ENCODE data around the gene SH3BGRL. TPM values are rescaled to one million over a fixed set of nuclear protein-coding genes. Genes with fewer than 3 reads are reported as not detected.
A peak's percentile ranks its signal among the peaks of the same experiment; 100 is the strongest.

Gene SH3BGRL
- total RNA-seq, 1 donor from 2014 or later = 117 TPM

DNA sequence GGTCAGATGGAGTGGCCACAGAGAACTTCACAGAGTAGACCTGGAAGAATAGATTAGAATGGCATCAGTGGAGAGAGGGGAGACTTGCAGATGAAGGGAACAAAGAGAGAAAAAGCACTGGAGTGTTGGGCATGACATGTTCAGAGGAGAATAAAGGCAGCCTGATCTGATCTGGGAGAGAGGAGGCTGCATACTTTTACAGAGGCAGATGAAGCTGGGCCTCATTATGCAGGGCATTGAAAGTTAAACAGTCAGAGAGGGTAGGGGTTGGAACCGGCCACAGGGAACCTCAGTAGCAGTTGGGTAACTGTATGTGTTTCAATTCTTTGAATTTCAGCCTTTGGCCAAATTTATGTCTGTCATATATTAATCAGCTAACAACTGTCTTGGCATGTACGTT is 61.2 kb downstream of the SH3BGRL start:
- CTCF ChIA-PET = no interaction called here
- DNase-seq = no peak
- TF ChIP-seq, protein P1, sequence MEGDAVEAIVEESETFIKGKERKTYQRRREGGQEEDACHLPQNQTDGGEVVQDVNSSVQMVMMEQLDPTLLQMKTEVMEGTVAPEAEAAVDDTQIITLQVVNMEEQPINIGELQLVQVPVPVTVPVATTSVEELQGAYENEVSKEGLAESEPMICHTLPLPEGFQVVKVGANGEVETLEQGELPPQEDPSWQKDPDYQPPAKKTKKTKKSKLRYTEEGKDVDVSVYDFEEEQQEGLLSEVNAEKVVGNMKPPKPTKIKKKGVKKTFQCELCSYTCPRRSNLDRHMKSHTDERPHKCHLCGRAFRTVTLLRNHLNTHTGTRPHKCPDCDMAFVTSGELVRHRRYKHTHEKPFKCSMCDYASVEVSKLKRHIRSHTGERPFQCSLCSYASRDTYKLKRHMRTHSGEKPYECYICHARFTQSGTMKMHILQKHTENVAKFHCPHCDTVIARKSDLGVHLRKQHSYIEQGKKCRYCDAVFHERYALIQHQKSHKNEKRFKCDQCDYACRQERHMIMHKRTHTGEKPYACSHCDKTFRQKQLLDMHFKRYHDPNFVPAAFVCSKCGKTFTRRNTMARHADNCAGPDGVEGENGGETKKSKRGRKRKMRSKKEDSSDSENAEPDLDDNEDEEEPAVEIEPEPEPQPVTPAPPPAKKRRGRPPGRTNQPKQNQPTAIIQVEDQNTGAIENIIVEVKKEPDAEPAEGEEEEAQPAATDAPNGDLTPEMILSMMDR (IDR thresholded peaks at IDR 0.05) = no peak
- Mint-ChIP-seq H3K27me3 (no peaks in the 10 kb centered on the region), H3K27ac (peak overlapping the region; percentile 19), H3K4me1 (peaks cover 55% of the 10 kb centered on the region), H3K9me3 (no peaks in the 10 kb centered on the region), H3K36me3 (ENCODE audit: low read depth) (peaks cover 10% of the 10 kb centered on the region), H3K4me3 (no peak overlapping the region)
- intact Hi-C loops (cut with micrococcal nuclease) = no loop called here
- POLR2A ChIA-PET = no interaction called here
- ATAC-seq (ENCODE audit: low read depth) = no peak

DNA sequence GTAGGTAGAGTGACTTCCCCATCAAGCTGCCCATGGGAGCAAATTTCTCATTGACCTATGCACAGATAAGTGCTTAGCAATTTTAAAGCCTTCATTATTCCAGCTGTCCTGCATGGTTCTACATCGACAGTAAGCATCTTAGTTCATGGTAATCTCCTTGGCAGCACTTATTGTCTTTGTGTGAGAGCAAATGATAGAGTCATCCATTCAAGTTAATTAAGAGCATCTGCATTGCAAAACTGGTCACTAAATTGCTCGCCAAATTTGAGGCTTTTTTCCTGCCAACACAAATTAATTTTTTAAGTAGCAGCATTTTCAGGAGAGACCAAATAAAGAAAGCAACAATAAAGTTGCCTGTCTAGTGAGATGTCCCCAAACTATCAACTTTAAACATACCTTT is 76.7 kb downstream of the SH3BGRL start:
- DNase-seq = no peak
- ChIA-PET CTCF (no interaction called here), POLR2A (no interaction called here)
- no peaks in the 10 kb centered on the region for H3K4me1 Mint-ChIP-seq
- intact Hi-C loops (cut with micrococcal nuclease) = no loop called here
- TF ChIP-seq, protein P1 (IDR thresholded peaks at IDR 0.05) = no peak
- no peaks in the 10 kb centered on the region for H3K9me3 Mint-ChIP-seq
- H3K36me3 Mint-ChIP-seq (ENCODE audit: low read depth) = peaks cover 59% of the 10 kb centered on the region
- H3K27me3 Mint-ChIP-seq = no peaks in the 10 kb centered on the region
- no peak overlapping the region for H3K27ac Mint-ChIP-seq
- no peak overlapping the region for H3K4me3 Mint-ChIP-seq
- ATAC-seq (ENCODE audit: low read depth) = no peak

DNA sequence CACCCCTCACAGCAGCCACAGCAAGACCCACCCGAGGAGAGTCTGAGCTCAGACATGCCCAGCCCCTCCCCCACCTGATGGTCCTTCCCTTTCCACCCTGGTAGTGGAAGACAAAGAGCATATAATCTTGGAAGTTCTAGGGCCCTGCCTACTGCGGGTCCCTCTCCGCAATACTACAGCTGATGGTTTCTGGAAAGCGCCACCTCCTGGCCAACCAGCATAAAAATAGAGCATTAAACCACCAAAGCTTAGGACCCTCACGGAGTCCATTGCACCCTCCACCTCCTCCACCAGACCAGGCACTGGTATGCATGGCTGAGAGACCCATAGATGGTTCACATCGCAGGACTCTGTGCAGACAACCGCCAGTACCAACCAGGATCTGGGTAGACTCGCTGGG is 78.2 kb downstream of the SH3BGRL start:
- Mint-ChIP-seq H3K27ac (no peak overlapping the region), H3K4me1 (no peaks in the 10 kb centered on the region), H3K4me3 (no peak overlapping the region), H3K27me3 (no peaks in the 10 kb centered on the region), H3K9me3 (no peaks in the 10 kb centered on the region), H3K36me3 (ENCODE audit: low read depth) (peaks cover 63% of the 10 kb centered on the region)
- CTCF ChIA-PET = no interaction called here
- TF ChIP-seq, protein P1 (IDR thresholded peaks at IDR 0.05) = no peak
- intact Hi-C loops (cut with micrococcal nuclease) = no loop called here
- DNase-seq (no peak), ATAC-seq (ENCODE audit: low read depth) (no peak)
- POLR2A ChIA-PET = no interaction called here

DNA sequence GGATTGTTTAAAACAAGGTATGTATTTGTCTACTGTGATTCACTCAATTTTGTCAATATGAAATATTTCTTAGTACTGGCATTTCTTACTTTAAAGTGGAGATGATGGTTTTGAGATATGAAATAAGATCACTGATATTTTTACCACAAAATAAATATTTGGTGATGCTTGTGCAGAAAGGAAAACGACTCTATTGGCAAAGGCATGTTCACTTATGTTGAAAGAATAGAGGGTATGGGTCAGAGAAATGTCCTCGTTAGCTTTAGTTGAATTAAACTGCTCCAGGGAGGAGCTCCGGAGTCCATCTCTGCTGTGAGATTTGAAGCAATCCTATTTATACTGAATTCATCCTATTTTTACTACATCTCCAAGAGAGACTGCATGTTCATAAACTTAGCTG is 84.2 kb downstream of the SH3BGRL start:
- TF ChIP-seq, protein P1 (IDR thresholded peaks at IDR 0.05) = no peak
- POLR2A ChIA-PET = no interaction called here
- no peaks in the 10 kb centered on the region for H3K4me1 Mint-ChIP-seq
- CTCF ChIA-PET = no interaction called here
- no peak for DNase-seq
- no peak overlapping the region for H3K27ac Mint-ChIP-seq
- peaks cover 48% of the 10 kb centered on the region for H3K36me3 Mint-ChIP-seq (ENCODE audit: low read depth)
- no peak overlapping the region for H3K4me3 Mint-ChIP-seq
- ATAC-seq (ENCODE audit: low read depth) = no peak
- no peaks in the 10 kb centered on the region for H3K27me3 Mint-ChIP-seq
- intact Hi-C loops (cut with micrococcal nuclease) = no loop called here
- peaks cover 5% of the 10 kb centered on the region for H3K9me3 Mint-ChIP-seq

DNA sequence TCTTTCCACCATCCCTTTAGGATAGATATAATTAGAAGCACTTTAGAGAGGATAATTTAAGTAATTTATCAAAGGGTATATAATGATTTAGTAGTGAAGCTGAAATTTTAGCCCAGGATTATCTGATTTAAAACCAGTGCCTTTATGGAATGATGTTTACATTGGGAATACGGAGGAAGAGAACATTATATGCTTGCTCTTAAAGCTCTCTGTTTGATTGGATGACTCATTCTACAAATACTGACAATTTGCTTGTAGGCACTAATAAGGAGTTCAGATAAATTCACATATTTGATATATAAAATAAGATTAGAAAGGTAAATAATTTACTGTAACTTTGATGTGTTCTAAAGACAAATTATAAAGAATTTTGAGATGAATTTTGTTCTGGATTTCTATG is 84.7 kb downstream of the SH3BGRL start:
- Mint-ChIP-seq H3K27ac (no peak overlapping the region), H3K36me3 (ENCODE audit: low read depth) (peaks cover 48% of the 10 kb centered on the region), H3K27me3 (no peaks in the 10 kb centered on the region), H3K4me3 (no peak overlapping the region), H3K4me1 (no peaks in the 10 kb centered on the region), H3K9me3 (peaks cover 5% of the 10 kb centered on the region)
- no peak for DNase-seq
- intact Hi-C loops (cut with micrococcal nuclease) = no loop called here
- ChIA-PET CTCF (no interaction called here), POLR2A (no interaction called here)
- TF ChIP-seq, protein P1 (IDR thresholded peaks at IDR 0.05) = no peak
- no peak for ATAC-seq (ENCODE audit: low read depth)

All from activated B cell treated with CpG ODN at 0.5 μM for 24 hours (primary cell).